ENCODE results near the gene LARGE2.
A peak's percentile ranks its signal among the peaks of the same experiment; 100 is the strongest.

LARGE2 gene

DNA sequence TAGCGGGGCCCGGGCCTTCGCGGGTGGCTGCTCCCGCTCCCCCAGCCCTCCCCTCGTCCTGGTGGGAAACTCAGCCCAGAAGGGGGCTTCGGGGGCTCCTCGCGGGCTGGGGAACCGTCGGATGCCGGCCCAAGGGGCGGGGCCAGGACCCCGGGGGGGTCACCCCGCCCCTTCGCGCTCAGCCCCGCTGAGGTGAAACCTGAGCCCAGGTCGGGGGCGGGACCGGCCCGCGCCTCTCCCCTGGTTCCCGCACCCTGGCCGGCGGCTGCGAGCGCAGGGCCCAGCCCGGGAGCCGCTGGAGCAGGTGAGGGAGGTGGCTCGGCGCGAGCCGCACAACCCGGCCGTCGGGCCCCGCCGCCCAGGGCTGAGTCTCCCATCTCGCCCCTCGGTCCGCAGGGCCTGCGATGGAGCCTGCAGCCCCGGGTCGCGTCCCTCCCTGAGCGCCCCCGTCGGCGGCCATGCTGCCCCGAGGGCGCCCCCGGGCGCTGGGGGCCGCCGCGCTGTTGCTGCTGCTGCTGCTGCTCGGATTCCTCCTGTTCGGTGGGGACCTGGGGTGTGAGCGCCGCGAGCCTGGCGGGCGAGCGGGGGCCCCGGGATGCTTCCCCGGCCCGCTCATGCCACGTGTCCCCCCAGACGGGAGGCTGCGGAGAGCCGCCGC is at the start of gene LARGE2:
Gene LARGE2, plus strand, starts transcription at position 232 of the 658 bp plus-strand sequence. Its CDS starts 227 bp downstream, at position 459.
- TF ChIP-seq, protein P1, sequence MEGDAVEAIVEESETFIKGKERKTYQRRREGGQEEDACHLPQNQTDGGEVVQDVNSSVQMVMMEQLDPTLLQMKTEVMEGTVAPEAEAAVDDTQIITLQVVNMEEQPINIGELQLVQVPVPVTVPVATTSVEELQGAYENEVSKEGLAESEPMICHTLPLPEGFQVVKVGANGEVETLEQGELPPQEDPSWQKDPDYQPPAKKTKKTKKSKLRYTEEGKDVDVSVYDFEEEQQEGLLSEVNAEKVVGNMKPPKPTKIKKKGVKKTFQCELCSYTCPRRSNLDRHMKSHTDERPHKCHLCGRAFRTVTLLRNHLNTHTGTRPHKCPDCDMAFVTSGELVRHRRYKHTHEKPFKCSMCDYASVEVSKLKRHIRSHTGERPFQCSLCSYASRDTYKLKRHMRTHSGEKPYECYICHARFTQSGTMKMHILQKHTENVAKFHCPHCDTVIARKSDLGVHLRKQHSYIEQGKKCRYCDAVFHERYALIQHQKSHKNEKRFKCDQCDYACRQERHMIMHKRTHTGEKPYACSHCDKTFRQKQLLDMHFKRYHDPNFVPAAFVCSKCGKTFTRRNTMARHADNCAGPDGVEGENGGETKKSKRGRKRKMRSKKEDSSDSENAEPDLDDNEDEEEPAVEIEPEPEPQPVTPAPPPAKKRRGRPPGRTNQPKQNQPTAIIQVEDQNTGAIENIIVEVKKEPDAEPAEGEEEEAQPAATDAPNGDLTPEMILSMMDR (IDR thresholded peaks at IDR 0.05; ENCODE audit: low read depth, low read length), result no peak
- H3K4me3 ChIP-seq (replicated peaks in 1 of 2; ENCODE audit: low read depth in 2 of 2, low read length in 2 of 2), result no peak within 1 kb of the TSS
- no peak for DNase-seq (ENCODE audit: low read depth in 2 of 2)

DNA sequence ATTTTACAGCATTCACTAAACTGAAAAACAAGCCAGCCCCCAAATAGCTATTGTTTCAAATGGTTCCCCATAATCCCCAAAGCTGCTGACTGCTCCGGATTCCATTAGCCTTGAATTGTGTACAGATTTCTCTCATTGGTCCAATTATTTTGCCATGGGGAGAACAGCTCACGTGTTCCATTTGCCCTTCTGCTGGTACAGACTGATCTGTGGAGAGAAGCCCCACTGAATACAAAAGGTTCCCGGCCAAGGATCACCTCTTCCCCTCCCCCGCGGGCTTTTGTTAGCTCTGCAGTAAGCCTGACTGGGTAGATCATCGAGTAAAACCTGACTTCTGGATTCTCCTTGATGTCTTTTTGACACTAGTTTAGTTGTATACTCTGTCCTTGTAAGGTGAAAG is 46.1 kb upstream of the LARGE2 start:
- TF ChIP-seq, protein P1 (IDR thresholded peaks at IDR 0.05; ENCODE audit: low read depth, low read length), result no peak
- DNase-seq (ENCODE audit: low read depth in 2 of 2), result no peak
- no peak overlapping the region for H3K4me3 ChIP-seq (replicated peaks in 1 of 2; ENCODE audit: low read depth in 2 of 2, low read length in 2 of 2)

DNA sequence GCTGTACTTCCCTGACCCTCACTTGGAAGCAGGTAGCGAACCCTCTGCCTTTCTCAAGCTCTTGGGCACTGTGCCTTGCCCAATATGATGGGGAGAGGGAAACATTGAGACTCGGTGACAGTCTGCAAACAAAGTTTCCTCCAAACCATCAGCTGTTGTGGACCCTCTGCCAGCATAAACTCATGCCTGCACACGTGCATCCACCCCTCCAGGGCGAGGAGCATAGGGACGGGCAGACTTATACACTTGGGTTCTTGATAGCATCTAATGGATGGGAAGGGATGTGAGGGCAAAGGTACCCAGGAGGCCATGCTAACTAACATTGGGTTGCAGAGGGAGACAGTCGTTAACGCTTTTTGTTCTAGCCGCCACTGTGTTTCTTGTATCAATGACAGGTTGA is 45.2 kb upstream of the LARGE2 start:
- DNase-seq (ENCODE audit: low read depth in 2 of 2), result no peak
- H3K4me3 ChIP-seq (replicated peaks in 1 of 2; ENCODE audit: low read depth in 2 of 2, low read length in 2 of 2), result no peak overlapping the region

DNA sequence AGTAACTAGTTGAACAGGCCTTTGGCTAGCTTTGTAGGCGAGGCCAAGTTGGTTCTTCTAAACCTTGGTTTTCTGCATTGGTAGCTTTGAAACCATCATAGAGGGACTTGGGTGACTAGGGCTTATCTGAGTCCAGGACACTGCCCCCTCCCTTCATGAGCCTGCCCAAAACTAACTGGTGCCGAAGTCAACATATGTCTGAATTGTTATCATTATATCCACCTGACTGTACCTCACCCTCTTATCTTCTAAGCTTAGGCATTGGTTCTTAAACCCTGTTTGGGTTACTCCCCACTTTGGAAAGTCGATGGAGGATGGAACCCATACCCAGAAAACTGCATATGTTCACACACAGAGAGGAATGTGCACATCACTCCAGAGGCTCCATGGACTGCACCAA is 44.6 kb upstream of the LARGE2 start:
- no peak overlapping the region for H3K4me3 ChIP-seq (replicated peaks in 1 of 2; ENCODE audit: low read depth in 2 of 2, low read length in 2 of 2)
- no peak for DNase-seq (ENCODE audit: low read depth in 2 of 2)
- TF ChIP-seq, protein P1 (IDR thresholded peaks at IDR 0.05; ENCODE audit: low read depth, low read length), result no peak

More for the DNA sequence above, 45.2 kb upstream of the LARGE2 start:
- TF ChIP-seq, protein P1 (IDR thresholded peaks at IDR 0.05; ENCODE audit: low read depth, low read length), result no peak

DNA sequence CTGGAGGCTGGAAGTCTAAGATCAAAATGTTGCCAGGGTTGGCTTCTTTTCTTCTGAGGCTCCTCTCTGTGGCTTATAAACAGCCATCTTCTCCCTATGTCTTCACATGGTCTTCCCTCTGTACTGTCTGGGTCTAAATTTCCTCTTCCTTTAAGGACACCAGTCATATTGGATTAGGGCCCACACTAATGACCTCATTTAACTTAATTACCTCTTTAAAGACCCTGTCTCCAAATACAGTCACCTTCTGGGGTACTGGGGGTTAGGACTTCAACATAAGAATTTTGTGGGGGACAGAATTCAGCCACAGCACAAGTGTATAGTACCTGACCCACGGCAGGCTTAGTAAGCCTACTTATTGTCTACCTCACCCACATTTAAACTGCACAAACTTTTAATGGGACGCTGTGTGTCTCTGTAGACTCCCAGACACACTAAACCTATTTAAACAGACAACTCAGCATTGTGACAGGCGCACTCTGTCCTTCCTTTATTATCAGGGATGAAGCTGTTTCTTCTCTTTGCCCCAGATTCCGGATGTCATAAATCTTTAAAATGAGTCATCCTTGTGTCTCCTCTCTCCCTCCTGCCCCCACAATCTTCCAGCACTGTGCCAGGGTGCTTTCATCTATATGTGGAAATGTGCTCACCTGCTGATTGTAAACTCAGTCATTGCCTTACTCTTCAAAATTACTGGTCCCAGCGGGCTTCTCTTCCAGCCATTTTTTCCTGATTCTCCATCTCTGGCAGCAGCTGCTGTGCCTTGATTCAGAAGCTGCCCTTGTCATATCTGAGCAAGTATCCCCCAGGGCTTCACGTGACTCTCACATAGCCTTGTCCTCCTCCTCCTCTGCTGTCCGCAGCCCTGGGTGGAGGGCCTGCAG is 42.4 kb upstream of the LARGE2 start:
- H3K4me3 ChIP-seq (replicated peaks in 1 of 2; ENCODE audit: low read depth in 2 of 2, low read length in 2 of 2), result no peak overlapping the region
- peak in 1 of 2 donors; percentile 15 for DNase-seq (ENCODE audit: low read depth in 2 of 2)
- TF ChIP-seq, protein P1 (IDR thresholded peaks at IDR 0.05; ENCODE audit: low read depth, low read length), result no peak

DNA sequence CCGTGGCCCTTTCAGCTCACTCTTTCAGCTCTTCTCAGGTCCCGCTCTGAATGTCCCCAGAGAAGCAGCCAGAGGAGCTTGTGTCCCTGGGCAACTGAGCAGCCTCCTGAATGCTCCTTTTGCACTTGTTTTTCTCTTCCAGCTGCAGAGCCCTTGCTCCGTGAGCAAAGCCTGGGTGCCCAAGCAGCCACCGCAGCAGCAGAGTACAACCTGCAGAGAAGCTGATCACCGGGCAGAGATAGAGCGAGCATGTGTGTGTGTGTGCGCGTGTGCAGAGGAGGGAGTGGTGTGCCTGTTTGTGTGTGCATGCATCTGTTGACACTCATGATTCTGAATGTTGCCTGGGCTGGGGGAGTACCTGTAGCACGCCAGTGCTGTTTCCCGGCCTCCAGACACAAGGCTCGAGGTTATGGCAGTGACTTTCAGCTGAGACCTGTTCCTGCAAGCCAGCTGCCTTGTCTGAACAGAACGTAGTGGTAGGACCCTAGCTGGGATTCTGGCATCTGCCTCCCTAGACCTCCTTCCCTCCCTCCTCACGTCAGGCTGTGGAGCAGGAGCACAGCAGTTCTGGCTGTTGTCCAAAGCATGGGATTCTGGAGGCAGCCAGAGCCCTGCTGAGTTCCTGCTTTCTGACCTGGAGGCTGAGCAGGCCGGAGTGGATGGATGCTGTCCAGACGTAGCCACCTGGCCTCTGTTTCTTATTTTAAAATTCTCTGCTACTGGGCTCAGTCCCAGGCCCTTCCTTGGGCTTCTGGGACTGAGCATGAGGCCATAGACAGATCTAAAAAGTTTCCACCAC is 41.5 kb upstream of the LARGE2 start:
- TF ChIP-seq, protein P1 (IDR thresholded peaks at IDR 0.05; ENCODE audit: low read depth, low read length), result no peak
- peak in 1 of 2 donors; percentile 17 for DNase-seq (ENCODE audit: low read depth in 2 of 2)
- no peak overlapping the region for H3K4me3 ChIP-seq (replicated peaks in 1 of 2; ENCODE audit: low read depth in 2 of 2, low read length in 2 of 2)

All from cardiac fibroblast (primary cell).